Keratinocyte (primary cell): ENCODE results near the gene PLCL1. TPM values are rescaled to one million over a fixed set of nuclear protein-coding genes. Genes with fewer than 3 reads are reported as not detected.

Source experiments
- DNase-seq: peaks from one replicate; pipeline ENCODE4 v3.0.0-alpha.2; 2011; ENCODE audit warnings: low read depth, missing footprints, low spot score
- FAIRE-seq: peaks from 2 replicates; lab custom pipeline; 2011; peaks lifted over from hg19 to GRCh38; lab: Jason Lieb, UNC
- H2AFZ ChIP-seq: 2 replicates; pipeline ENCODE4 v1.6.0; 2012; ENCODE audit warnings: low read length, control low read depth, inconsistent platforms; ENCODE audit not compliant: control insufficient read depth
- H3K27ac ChIP-seq: 2 replicates; pipeline ENCODE4 v1.5.1; 2011; ENCODE audit warnings: low read length; ENCODE audit not compliant: control insufficient read depth, insufficient read depth
- H3K27me3 ChIP-seq: 3 replicates; pipeline ENCODE4 v1.6.0; 2011; ENCODE audit warnings: low read length; ENCODE audit not compliant: control insufficient read depth, insufficient read depth; ENCODE audit errors: extremely low read depth
- H3K36me3 ChIP-seq, 2 experiments: 2 replicates in 1 of 2; 3 replicates in 1 of 2; pipeline ENCODE4 v1.5.1; 2011; ENCODE audit warnings: low read length in 2 of 2, mild to moderate bottlenecking in 1 of 2; ENCODE audit not compliant: control insufficient read depth in 2 of 2, insufficient read depth in 2 of 2; ENCODE audit errors: extremely low read depth in 1 of 2
- H3K4me1 ChIP-seq: 3 replicates; pipeline ENCODE4 v1.5.1; 2011; ENCODE audit warnings: low read length; ENCODE audit not compliant: control insufficient read depth, insufficient read depth; ENCODE audit errors: extremely low read depth
- H3K4me2 ChIP-seq: 3 replicates; pipeline ENCODE4 v1.6.0; 2011; ENCODE audit warnings: low read depth, low read length; ENCODE audit not compliant: control insufficient read depth, insufficient read depth; ENCODE audit errors: extremely low read depth
- H3K4me3 ChIP-seq, 3 experiments: fragments of 200-600 bp in 1 of 3; sonication (generic) in 1 of 3; 2 replicates in 2 of 3; 3 replicates in 1 of 3; pipeline ENCODE4 v1.5.1; 2011 to 2016; ENCODE audit warnings: low read length in 3 of 3, mild to moderate bottlenecking in 3 of 3, control low read depth in 2 of 3, inconsistent platforms in 1 of 3, low read depth in 1 of 3, mixed read lengths in 1 of 3, mixed run types in 1 of 3, moderate library complexity in 1 of 3; ENCODE audit not compliant: control insufficient read depth in 2 of 3, insufficient read depth in 2 of 3; ENCODE audit errors: extremely low read depth in 1 of 3
- H3K79me2 ChIP-seq: 2 replicates; pipeline ENCODE4 v1.6.0; 2012; ENCODE audit warnings: low read length; ENCODE audit not compliant: control insufficient read depth, insufficient read depth
- H3K9ac ChIP-seq: 3 replicates; pipeline ENCODE4 v1.6.0; 2011; ENCODE audit warnings: low read length; ENCODE audit not compliant: control insufficient read depth, insufficient read depth; ENCODE audit errors: extremely low read depth
- H3K9me1 ChIP-seq: 3 replicates; pipeline ENCODE4 v1.6.0; 2011; ENCODE audit warnings: low read length; ENCODE audit not compliant: control insufficient read depth, insufficient read depth; ENCODE audit errors: extremely low read depth
- H3K9me3 ChIP-seq: 2 replicates; pipeline ENCODE4 v1.5.1; 2012; ENCODE audit warnings: low read depth, low read length; ENCODE audit not compliant: control insufficient read depth
- H4K20me1 ChIP-seq: 3 replicates; pipeline ENCODE4 v1.6.0; 2011; ENCODE audit warnings: low read length; ENCODE audit not compliant: control insufficient read depth, insufficient read depth; ENCODE audit errors: extremely low read depth
- EZH2 ChIP-seq: IDR thresholded peaks from one replicate; pipeline ENCODE4 v1.6.1; 2012; ENCODE audit warnings: inconsistent platforms, mild to moderate bottlenecking, low read length, moderate library complexity
- dilution Hi-C: fragments of 300-500 bp; cut with MboI; formaldehyde crosslinking; loops from one replicate; pipeline ENCODE4 v1.7.0; 2020; ENCODE audit warnings: low sequenced_read_pairs; ENCODE audit not compliant: extremely low pct_ligation_motif_present
- polyA plus RNA-seq, 5 experiments: library from polyadenylated mRNA; depleted of rRNA in 3 of 5; stranded (reverse) in 3 of 5; stranded (forward) in 1 of 5; unstranded in 1 of 5; fragments of >200 nt; gene quantifications; 1 replicate in 1 of 5; 2 replicates in 3 of 5; 3 replicates in 1 of 5; pipeline versions ENCODE4 v1.2.1 to v1.2.3, GENCODE V29; 2011 to 2012; ENCODE audit warnings: missing spikeins in 2 of 5, low read depth in 1 of 5, low replicate concordance in 1 of 5
- TF ChIP-seq, protein P1 (sequence below), 3 experiments: IDR thresholded peaks in 1 of 3; conservative IDR thresholded peaks in 1 of 3; optimal IDR thresholded peaks in 1 of 3; 2 replicates in 2 of 3; 3 replicates in 1 of 3; pipeline versions ENCODE3 to v1.5.1; 2011; ENCODE audit warnings: low read length in 3 of 3, mild to moderate bottlenecking in 3 of 3, moderate library complexity in 2 of 3, control low read depth in 1 of 3, inconsistent platforms in 1 of 3; ENCODE audit not compliant: insufficient read depth in 2 of 3; ENCODE audit errors: extremely low read depth in 1 of 3

The PLCL1 gene
- polyA plus RNA-seq, 1 donor (not counting 4 experiments of a cell fraction or from before 2014, with no cell fraction given) = 0.01 TPM

GRCh38 chr2:197838036-197838435 lies 33.6 kb downstream of the PLCL1 start:
- H4K20me1 ChIP-seq = no peaks in the 10 kb centered on the region
- H3K4me2 ChIP-seq = no peak overlapping the region
- FAIRE-seq (no peak), DNase-seq (no peak)
- no peak overlapping the region for H2AFZ ChIP-seq
- H3K9me1 ChIP-seq = no peaks in the 10 kb centered on the region
- H3K27me3 ChIP-seq = no peaks in the 10 kb centered on the region
- H3K9ac ChIP-seq = no peak overlapping the region
- no peaks in the 10 kb centered on the region for H3K36me3 ChIP-seq
- TF ChIP-seq, protein P1, sequence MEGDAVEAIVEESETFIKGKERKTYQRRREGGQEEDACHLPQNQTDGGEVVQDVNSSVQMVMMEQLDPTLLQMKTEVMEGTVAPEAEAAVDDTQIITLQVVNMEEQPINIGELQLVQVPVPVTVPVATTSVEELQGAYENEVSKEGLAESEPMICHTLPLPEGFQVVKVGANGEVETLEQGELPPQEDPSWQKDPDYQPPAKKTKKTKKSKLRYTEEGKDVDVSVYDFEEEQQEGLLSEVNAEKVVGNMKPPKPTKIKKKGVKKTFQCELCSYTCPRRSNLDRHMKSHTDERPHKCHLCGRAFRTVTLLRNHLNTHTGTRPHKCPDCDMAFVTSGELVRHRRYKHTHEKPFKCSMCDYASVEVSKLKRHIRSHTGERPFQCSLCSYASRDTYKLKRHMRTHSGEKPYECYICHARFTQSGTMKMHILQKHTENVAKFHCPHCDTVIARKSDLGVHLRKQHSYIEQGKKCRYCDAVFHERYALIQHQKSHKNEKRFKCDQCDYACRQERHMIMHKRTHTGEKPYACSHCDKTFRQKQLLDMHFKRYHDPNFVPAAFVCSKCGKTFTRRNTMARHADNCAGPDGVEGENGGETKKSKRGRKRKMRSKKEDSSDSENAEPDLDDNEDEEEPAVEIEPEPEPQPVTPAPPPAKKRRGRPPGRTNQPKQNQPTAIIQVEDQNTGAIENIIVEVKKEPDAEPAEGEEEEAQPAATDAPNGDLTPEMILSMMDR (optimal IDR thresholded peaks at IDR 0.05 in 1 of 3, IDR thresholded peaks at IDR 0.05 in 1 of 3, conservative IDR thresholded peaks at IDR 0.05 in 1 of 3; ENCODE audit: extremely low read depth in 1 of 3, insufficient read depth in 2 of 3, low read length in 3 of 3) = no peak
- no peak for TF ChIP-seq EZH2
- dilution Hi-C loops = no loop called here
- no peaks in the 10 kb centered on the region for H3K4me1 ChIP-seq
- no peaks in the 10 kb centered on the region for H3K79me2 ChIP-seq
- H3K4me3 ChIP-seq = no peak overlapping the region
- H3K27ac ChIP-seq = no peak overlapping the region
- H3K9me3 ChIP-seq = no peaks in the 10 kb centered on the region

- Histone ChIP-seq H4K20me1 (no peaks in the 10 kb centered on the region), H3K9me3 (no peaks in the 10 kb centered on the region), H2AFZ (no peak overlapping the region), H3K79me2 (no peaks in the 10 kb centered on the region), H3K9ac (no peak overlapping the region), H3K4me1 (no peaks in the 10 kb centered on the region), H3K4me2 (no peak overlapping the region), H3K4me3 (no peak overlapping the region), H3K27ac (no peak overlapping the region), H3K9me1 (no peaks in the 10 kb centered on the region), H3K27me3 (no peaks in the 10 kb centered on the region), H3K36me3 (no peaks in the 10 kb centered on the region)
- TF ChIP-seq EZH2 = no peak
- TF ChIP-seq, protein P1 (optimal IDR thresholded peaks at IDR 0.05 in 1 of 3, IDR thresholded peaks at IDR 0.05 in 1 of 3, conservative IDR thresholded peaks at IDR 0.05 in 1 of 3; ENCODE audit: extremely low read depth in 1 of 3, insufficient read depth in 2 of 3, low read length in 3 of 3) = no peak
- dilution Hi-C loops = no loop called here
- DNase-seq = no peak
- no peak for FAIRE-seq
Measured at GRCh38 chr2:197838579-197838978, 34.2 kb downstream of the PLCL1 start.
